GM19452 (cell line): ENCODE data around the gene NKX6-1.

Experiments
- ATAC-seq: cut with Tn5 transposase; IDR thresholded peaks from one replicate; pipeline ENCODE4 v1.9.1; 2021; ENCODE audit not compliant: unreplicated experiment

Gene NKX6-1

DNA sequence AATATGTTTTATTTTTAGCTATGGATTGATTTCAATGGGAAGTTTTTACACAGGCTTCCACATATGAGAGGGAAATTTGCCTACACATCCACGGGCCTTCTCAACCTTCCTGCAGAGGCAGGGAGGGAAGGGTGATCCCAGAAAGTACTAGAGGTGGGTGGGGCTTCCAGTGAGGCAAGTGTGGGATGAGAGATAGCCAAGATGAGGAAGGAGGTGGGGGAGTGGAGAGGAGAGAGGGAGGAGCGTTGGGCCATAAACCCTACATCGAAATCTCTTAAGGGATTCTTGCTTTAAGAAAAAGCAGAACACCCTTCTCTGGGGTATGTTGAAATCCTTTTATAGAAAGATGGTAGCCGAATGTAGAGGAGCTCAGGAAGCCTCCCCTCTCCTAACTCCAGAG is 19.0 kb downstream of the NKX6-1 start:
- ATAC-seq: no peak

- ATAC-seq: no peak
Observed at GRCh38 chr4:84479663-84480062, 19.4 kb downstream of the NKX6-1 start.

DNA sequence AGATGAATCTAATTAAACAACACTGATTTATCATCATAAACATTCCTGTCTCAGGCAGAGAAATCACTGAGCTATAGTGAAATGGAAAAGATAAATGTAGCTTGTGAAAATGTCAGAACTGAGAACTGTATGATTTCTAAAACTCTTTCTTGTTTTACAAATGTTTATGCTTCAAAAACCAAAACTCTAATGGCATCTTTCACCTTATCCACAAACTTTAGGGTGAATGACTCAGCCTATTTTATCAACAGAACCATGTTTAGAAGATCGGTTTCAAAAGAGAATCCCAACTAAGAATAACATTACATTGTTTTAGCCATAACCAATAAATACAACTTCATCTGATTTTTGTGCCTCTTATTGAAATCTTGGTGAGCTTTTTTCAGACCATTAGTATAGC is 21.4 kb downstream of the NKX6-1 start:
- ATAC-seq: no peak

DNA sequence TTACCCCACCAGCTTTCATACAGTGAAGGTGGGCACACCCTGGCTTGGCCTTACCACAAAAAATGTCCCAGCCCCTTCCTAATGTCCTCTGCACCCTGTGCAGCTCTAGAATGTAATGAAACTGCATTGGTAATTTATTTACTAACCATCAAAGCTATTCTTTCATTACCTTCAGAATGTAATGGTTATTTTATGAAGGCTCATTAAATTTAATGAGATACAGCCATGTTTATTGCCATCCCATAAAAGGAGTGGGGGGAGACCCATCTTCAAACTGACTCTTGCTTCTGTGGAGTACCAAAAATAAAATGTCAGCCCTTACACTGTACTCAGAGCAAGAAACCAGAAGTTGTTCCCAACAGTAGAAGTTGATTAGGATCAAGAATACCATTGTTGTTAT is 25.0 kb downstream of the NKX6-1 start:
- no peak for ATAC-seq

DNA sequence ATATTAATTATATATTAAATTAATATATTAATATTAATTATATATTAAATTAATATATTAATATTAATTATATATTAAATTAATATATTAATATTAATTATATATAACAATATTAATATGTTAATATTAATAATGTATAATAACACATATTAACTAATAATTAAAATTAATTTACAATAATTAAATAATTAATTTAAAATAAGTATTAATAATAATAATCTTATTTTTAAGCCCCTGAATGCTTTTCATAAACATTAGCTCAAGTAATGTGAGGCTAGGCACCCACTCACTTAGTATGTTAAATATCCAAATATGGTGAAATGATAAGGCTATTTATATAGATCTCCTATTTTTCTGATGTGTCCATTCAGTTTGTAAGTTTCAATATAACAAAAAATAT is 26.9 kb downstream of the NKX6-1 start:
- no peak for ATAC-seq

DNA sequence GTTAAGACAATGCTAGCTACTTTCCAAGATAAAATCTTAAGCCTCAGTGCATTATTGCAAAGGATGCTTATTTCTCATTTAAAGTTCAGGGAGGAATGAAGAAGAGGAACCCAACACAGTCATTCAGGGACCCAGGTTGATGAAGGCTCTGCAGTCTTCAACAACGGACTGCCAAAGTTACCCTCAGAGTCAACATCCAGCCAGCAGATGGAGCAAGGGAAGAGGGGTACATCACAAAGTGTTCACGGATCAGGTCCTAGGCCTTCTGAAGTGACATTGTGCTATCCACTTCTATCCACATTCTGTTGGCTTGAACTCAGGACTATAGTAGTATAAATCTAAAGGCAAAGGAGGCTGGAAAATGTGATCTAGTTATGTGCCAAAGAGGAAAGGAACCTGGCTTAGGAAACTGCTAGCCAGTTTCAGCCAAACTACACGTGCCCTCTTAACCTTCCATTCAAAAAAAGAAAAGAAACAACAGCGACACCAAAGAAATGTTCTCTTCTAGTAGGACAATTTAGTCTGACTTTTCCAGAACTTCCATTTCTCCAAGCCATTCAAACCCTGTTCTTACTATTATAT is 28.8 kb downstream of the NKX6-1 start:
- ATAC-seq: no peak

- no peak for ATAC-seq
Observed at GRCh38 chr4:84467601-84468000, 31.5 kb downstream of the NKX6-1 start.

- ATAC-seq: no peak
Observed at GRCh38 chr4:84459783-84460182, 39.3 kb downstream of the NKX6-1 start.

DNA sequence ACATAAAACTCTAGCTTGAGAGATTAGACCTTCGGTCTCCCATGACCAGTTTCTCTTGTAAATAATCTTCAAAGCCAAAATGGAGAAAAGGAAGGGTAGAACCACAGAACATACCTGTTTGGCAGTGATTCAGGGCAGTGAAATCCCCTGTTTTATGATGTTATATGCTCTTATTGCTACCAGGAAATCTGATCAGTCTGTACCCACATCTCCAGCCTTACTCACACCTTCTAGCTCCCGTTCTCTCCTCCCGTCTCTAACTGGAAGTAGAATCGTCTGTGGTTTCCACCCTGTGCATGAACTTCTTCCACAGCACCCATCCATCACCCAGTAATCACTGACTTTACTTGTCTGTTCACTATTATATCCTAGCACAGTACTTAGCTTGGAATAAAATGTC is 42.9 kb downstream of the NKX6-1 start:
- ATAC-seq: no peak

- ATAC-seq: no peak
Observed at GRCh38 chr4:84455697-84456096, 43.4 kb downstream of the NKX6-1 start.

- no peak for ATAC-seq
Observed at GRCh38 chr4:84451546-84451945, 47.5 kb downstream of the NKX6-1 start.

DNA sequence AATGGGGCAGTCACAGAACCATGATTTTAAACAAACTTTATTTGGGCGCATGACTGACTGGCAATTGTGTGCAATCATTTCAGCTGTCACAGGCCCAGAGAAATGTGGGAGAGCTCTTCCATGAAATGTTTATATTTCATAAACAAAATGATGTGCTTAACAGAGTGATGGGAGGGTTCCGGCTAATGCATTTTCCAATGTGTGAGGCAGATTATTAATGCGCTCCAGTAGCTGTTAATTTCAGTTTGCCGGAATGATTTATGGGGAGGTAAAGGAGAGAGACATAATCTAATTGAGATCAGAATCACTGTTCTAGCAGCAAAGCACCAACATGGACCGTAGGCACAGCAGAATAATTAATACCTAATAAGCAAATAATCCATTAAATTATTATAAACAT is 55.6 kb downstream of the NKX6-1 start:
- ATAC-seq: no peak

GRCh38 chr4:84442778-84443177 is 56.3 kb downstream of the NKX6-1 start:
- no peak for ATAC-seq
